ENCODE results near the gene CRIM1.

DNA sequence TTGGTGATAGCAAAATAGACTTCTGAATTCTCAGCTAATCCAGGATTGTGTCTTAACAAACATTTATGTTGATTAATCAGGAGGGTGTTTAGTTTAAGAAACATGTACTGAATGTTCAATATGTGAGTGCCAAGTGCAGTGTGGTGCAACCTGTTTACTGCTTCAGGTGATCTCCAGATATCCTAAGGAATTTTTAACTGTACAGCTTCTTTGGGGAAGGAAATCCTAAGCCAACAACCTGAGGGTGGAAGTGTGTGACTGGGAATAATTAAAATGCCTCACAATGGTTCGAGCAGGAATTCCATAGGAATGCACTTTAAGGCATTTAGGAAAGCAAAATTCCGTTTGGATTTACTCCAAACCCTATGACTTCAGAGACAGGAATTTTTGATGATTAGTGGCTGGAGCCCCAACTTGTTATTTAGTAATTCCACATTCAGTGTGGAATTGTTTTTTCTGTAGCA is 16.4 kb downstream of the CRIM1 start:
- TF ChIP-seq, protein P1, sequence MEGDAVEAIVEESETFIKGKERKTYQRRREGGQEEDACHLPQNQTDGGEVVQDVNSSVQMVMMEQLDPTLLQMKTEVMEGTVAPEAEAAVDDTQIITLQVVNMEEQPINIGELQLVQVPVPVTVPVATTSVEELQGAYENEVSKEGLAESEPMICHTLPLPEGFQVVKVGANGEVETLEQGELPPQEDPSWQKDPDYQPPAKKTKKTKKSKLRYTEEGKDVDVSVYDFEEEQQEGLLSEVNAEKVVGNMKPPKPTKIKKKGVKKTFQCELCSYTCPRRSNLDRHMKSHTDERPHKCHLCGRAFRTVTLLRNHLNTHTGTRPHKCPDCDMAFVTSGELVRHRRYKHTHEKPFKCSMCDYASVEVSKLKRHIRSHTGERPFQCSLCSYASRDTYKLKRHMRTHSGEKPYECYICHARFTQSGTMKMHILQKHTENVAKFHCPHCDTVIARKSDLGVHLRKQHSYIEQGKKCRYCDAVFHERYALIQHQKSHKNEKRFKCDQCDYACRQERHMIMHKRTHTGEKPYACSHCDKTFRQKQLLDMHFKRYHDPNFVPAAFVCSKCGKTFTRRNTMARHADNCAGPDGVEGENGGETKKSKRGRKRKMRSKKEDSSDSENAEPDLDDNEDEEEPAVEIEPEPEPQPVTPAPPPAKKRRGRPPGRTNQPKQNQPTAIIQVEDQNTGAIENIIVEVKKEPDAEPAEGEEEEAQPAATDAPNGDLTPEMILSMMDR (IDR thresholded peaks at IDR 0.05) = no peak
- TF ChIP-seq, protein P2, sequence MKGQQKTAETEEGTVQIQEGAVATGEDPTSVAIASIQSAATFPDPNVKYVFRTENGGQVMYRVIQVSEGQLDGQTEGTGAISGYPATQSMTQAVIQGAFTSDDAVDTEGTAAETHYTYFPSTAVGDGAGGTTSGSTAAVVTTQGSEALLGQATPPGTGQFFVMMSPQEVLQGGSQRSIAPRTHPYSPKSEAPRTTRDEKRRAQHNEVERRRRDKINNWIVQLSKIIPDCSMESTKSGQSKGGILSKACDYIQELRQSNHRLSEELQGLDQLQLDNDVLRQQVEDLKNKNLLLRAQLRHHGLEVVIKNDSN (CRISPR knock-in tag; IDR thresholded peaks at IDR 0.05) = no peak
- TF ChIP-seq, protein P3, sequence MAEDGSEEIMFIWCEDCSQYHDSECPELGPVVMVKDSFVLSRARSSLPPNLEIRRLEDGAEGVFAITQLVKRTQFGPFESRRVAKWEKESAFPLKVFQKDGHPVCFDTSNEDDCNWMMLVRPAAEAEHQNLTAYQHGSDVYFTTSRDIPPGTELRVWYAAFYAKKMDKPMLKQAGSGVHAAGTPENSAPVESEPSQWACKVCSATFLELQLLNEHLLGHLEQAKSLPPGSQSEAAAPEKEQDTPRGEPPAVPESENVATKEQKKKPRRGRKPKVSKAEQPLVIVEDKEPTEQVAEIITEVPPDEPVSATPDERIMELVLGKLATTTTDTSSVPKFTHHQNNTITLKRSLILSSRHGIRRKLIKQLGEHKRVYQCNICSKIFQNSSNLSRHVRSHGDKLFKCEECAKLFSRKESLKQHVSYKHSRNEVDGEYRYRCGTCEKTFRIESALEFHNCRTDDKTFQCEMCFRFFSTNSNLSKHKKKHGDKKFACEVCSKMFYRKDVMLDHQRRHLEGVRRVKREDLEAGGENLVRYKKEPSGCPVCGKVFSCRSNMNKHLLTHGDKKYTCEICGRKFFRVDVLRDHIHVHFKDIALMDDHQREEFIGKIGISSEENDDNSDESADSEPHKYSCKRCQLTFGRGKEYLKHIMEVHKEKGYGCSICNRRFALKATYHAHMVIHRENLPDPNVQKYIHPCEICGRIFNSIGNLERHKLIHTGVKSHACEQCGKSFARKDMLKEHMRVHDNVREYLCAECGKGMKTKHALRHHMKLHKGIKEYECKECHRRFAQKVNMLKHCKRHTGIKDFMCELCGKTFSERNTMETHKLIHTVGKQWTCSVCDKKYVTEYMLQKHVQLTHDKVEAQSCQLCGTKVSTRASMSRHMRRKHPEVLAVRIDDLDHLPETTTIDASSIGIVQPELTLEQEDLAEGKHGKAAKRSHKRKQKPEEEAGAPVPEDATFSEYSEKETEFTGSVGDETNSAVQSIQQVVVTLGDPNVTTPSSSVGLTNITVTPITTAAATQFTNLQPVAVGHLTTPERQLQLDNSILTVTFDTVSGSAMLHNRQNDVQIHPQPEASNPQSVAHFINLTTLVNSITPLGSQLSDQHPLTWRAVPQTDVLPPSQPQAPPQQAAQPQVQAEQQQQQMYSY (CRISPR knock-in tag; IDR thresholded peaks at IDR 0.05) = no peak
- no peak for TF ChIP-seq TEAD1 (CRISPR knock-in tag; IDR thresholded peaks at IDR 0.05)
- TF ChIP-seq RORB (CRISPR knock-in tag; IDR thresholded peaks at IDR 0.05) = no peak
- TF ChIP-seq E2F1 (CRISPR knock-in tag; IDR thresholded peaks at IDR 0.05) = no peak
